ENCODE results near the gene REEP3.
"Not testable (repeated sequence)": the region's sequence is repeated elsewhere in the genome, so short reads cannot be mapped to it uniquely, and the experiment has no call there.

REEP3 gene

DNA sequence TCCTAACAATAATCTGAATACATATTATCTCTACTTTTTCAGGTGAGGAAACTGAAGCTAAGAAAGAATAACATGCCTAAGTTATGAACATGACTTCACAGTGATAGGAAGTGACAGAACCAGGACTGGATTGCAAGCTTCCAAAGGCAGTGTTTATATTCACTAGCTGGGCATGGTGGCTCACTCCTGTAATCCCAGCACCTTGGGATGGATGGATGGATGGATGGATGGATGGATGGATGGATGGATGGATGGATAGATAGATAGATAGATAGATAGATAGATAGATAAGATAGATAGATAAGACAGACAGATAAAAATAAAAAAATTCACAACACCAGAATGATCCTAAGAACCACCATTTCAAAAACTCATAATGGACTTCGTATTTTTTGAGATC lies 37.2 kb upstream of the REEP3 start:
- no peak for DNase-seq
- Histone ChIP-seq H3K4me1 (peaks cover 6% of the 10 kb centered on the region), H3K9me3 (no peaks in the 10 kb centered on the region), H3K4me3 (ENCODE audit: low read depth, low read length) (no peak overlapping the region), H3K27me3 (no peaks in the 10 kb centered on the region), H3K36me3 (no peaks in the 10 kb centered on the region)
- TF ChIP-seq, protein P1, sequence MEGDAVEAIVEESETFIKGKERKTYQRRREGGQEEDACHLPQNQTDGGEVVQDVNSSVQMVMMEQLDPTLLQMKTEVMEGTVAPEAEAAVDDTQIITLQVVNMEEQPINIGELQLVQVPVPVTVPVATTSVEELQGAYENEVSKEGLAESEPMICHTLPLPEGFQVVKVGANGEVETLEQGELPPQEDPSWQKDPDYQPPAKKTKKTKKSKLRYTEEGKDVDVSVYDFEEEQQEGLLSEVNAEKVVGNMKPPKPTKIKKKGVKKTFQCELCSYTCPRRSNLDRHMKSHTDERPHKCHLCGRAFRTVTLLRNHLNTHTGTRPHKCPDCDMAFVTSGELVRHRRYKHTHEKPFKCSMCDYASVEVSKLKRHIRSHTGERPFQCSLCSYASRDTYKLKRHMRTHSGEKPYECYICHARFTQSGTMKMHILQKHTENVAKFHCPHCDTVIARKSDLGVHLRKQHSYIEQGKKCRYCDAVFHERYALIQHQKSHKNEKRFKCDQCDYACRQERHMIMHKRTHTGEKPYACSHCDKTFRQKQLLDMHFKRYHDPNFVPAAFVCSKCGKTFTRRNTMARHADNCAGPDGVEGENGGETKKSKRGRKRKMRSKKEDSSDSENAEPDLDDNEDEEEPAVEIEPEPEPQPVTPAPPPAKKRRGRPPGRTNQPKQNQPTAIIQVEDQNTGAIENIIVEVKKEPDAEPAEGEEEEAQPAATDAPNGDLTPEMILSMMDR (IDR thresholded peaks at IDR 0.05; ENCODE audit: low read depth, low read length): no peak

DNA sequence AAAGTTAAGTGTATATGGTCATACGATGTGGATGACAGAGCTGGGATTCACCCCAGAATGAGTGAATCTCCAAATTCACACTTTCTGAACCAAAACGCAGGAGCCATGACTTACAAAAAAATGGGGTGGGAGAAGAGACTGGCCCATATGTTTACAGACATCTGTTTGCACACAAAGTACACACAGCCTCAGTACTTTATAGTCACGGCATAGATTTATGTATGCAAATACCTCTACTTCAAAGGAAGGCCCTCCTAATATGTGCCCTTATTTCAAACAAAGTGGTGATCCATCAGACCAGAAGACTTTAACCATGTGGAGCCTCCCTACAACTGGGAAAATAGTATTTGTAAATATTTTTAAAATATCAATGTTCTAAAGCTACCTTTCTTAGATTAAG lies 33.2 kb upstream of the REEP3 start:
- no peak for DNase-seq
- TF ChIP-seq, protein P1 (IDR thresholded peaks at IDR 0.05; ENCODE audit: low read depth, low read length): no peak
- Histone ChIP-seq H3K9me3 (peaks cover 2% of the 10 kb centered on the region; the same call in 1 of the 2 replicates), H3K36me3 (no peaks in the 10 kb centered on the region), H3K4me3 (ENCODE audit: low read depth, low read length) (no peak overlapping the region), H3K4me1 (peaks cover 3% of the 10 kb centered on the region; the same call in 1 of the 2 replicates), H3K27me3 (no peaks in the 10 kb centered on the region)

DNA sequence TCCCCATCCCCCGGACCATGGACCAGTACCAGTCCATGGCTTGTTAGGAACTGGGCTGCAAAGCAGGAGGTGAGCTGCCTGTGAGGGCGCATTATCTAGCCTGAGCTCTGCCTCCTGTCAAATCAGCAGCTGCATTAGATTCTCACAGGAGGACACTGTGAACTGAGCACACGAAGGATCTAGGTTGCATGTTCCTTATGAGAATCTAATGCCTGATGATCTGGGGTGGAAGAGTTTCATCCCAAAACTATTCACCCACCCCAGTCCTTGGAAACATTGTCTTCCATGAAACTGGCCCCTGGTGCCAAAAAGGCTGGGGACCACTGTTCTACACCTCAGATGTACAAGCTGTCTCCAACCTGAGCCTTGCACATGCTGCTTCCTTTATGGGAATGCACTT lies 31.4 kb upstream of the REEP3 start:
- Histone ChIP-seq H3K36me3 (no peaks in the 10 kb centered on the region), H3K9me3 (peaks cover 2% of the 10 kb centered on the region; the same call in 1 of the 2 replicates), H3K4me1 (peaks cover 3% of the 10 kb centered on the region; the same call in 1 of the 2 replicates), H3K4me3 (ENCODE audit: low read depth, low read length) (no peak overlapping the region), H3K27me3 (no peaks in the 10 kb centered on the region)
- no peak for DNase-seq
- TF ChIP-seq, protein P1 (IDR thresholded peaks at IDR 0.05; ENCODE audit: low read depth, low read length): no peak

DNA sequence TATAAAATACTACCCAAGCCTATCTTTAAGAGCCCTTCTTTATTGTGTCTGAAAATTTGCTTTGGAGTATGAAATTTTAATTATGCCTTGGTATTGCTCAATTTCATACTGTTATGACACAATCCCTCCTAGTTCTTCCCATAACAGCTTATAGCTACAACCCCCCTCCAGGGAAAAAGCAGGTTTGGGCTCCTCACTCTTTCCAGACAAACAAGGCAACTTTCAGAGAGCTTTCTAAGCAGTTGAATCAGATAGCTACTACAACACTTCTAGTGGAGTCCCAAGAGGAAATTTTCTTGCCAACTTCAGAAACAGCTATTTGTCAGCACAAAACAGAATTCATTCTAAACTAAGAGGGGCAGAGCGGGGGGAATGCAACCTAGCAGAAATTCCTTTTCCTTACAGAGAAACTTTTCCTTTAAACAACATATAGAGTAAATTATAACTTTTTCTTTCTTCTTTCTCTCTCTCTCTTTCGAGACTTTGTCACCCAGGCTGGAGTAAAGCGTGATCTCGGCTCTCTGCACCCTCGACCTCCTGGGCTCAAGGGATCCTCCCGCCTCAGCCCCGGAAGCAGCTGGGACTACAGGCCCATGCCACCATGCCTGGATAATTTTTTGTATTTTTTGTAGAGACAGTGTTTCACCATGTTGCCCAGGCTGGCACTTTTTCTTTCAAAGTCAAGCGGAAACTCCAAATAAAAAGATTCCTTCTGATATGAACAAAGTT lies 29.4 kb upstream of the REEP3 start:
- DNase-seq: no peak
- H3K27me3 ChIP-seq: no peaks in the 10 kb centered on the region
- H3K9me3 ChIP-seq: peaks cover 2% of the 10 kb centered on the region; the same call in 1 of the 2 replicates
- no peak overlapping the region for H3K4me3 ChIP-seq (ENCODE audit: low read depth, low read length)
- H3K4me1 ChIP-seq: no peaks in the 10 kb centered on the region; the same call in 1 of the 2 replicates
- H3K36me3 ChIP-seq: no peaks in the 10 kb centered on the region
- TF ChIP-seq, protein P1 (IDR thresholded peaks at IDR 0.05; ENCODE audit: low read depth, low read length): no peak

DNA sequence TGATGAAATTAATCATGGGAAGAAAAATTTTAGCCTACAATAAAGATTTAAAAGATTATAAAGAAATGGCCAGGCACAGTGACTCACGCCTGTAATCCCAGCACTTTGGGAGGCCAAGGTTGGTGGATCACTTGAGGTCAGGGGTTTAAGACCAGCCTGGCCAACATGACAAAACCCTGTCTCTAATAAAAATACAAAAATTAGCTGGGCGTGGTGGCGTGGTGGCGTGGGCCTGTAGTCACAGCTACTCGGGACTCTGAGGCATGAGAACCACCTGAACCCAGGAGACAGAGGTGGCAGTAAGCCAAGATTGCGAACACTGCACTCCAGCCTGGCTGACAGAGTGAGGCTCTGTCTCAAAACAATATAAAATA lies 28.9 kb upstream of the REEP3 start:
- H3K27me3 ChIP-seq; H3K4me1 ChIP-seq; H3K9me3 ChIP-seq; H3K36me3 ChIP-seq; H3K4me3 ChIP-seq (ENCODE audit: low read depth, low read length); DNase-seq: not testable (repeated sequence)

DNA sequence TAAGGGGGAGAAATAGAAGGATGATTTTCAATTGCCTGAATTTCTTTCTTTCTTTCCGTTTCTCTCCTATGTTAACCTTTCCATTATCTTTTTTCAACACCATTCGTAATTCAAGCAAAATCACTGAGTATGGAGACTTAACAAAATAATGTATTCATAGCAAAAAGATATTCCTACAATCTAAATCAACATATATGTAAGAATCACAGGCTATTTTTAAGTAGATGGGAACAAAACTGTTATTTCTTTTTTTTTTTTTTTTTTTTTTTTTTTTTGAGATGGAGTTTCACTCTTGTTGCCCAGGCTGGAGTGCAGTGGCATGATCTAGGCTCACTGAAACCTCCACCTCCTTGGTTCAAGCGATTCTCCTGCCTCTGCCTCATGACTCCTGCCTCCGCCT lies 28.2 kb upstream of the REEP3 start:
- peaks cover 2% of the 10 kb centered on the region; the same call in 1 of the 2 replicates for H3K9me3 ChIP-seq
- H3K4me3 ChIP-seq (ENCODE audit: low read depth, low read length): no peak overlapping the region
- TF ChIP-seq, protein P1 (IDR thresholded peaks at IDR 0.05; ENCODE audit: low read depth, low read length): no peak

More for the DNA sequence above, 28.2 kb upstream of the REEP3 start:
- H3K4me1 ChIP-seq: no peaks in the 10 kb centered on the region
- no peaks in the 10 kb centered on the region for H3K36me3 ChIP-seq
- H3K27me3 ChIP-seq: no peaks in the 10 kb centered on the region
- no peak for DNase-seq

Data from BE2C (cell line).